Adrenal gland (tissue), 12 donors: Measurements from ENCODE around the gene RAB18. TPM values are rescaled to one million over a fixed set of nuclear protein-coding genes. Genes with fewer than 3 reads are reported as not detected.

Experiments used
- DNase-seq, 7 donors: peaks; one replicate each; pipeline ENCODE4 v3.0.0-alpha.2; 2019 to 2020
- H3K27ac ChIP-seq, 5 donors: fragments of 200-600 bp; sonication (generic) in 4 of 5; 1 replicate in 3 of 5; 2 replicates in 2 of 5; pipeline versions ENCODE4 v1.5.1 to v1.8.0; 2016 to 2020; ENCODE audit warnings: mild to moderate bottlenecking in 1 of 5
- H3K27me3 ChIP-seq: fragments of 200-600 bp; 2 replicates; pipeline ENCODE4 v1.8.0; 2021
- H3K36me3 ChIP-seq, 2 donors: fragments of 200-600 bp; replicated peaks in 1 of 2; 1 replicate in 1 of 2; 2 replicates in 1 of 2; pipeline versions ENCODE4 v1.5.1 to v1.8.0; 2018 to 2022
- H3K4me1 ChIP-seq, 2 donors: fragments of 200-600 bp; replicated peaks in 1 of 2; 1 replicate in 1 of 2; 2 replicates in 1 of 2; pipeline versions ENCODE4 v1.5.1 to v1.8.0; 2018 to 2021
- H3K4me3 ChIP-seq, 4 donors: fragments of 200-600 bp; sonication (generic) in 3 of 4; one replicate each; pipeline ENCODE4 v1.5.1; 2016 to 2018
- H3K9me3 ChIP-seq, 3 donors: fragments of 200-600 bp; sonication (generic) in 1 of 3; replicated peaks in 1 of 3; 1 replicate in 2 of 3; 2 replicates in 1 of 3; pipeline versions ENCODE4 v1.5.1 to v1.8.0; 2016 to 2021
- CTCF ChIP-seq, 6 experiments: fragments of 450-650 bp in 4 of 6; fragments of 200-600 bp in 2 of 6; sonication (generic) in 1 of 6; IDR thresholded peaks; 1 replicate in 5 of 6; 2 replicates in 1 of 6; pipeline versions ENCODE4 v1.5.1 to v1.8.0; 2016 to 2021; ENCODE audit warnings: antibody characterized with exemption in 6 of 6, mild to moderate bottlenecking in 2 of 6, moderate library complexity in 1 of 6
- POLR2A ChIP-seq, 2 donors: fragments of 450-650 bp; IDR thresholded peaks; one replicate each; pipeline ENCODE4 v1.6.1; 2017; ENCODE audit warnings: antibody characterized with exemption in 2 of 2, mild to moderate bottlenecking in 2 of 2, moderate library complexity in 1 of 2
- WGBS, 4 donors: extraction: QIAGEN DNeasy Blood & Tissue Kit in 2 of 4; methylation state at CpG; one replicate each; pipeline versions ENCODE4 v1.1.5 to v1.1.7; 2013 to 2017; 5-methylcytosine and 5-hydroxymethylcytosine counted together
- intact Hi-C, 2 donors: fragments of 100-400 bp; cut with DNase I; formaldehyde crosslinking; loops; one replicate each; pipeline versions ENCODE4 v1.14.1 to v1.15.0; 2022 to 2023
- polyA plus RNA-seq, 3 donors: library from polyadenylated mRNA; stranded (reverse); fragments of 200-250 nt in 2 of 3; fragments of 350-450 nt in 1 of 3; fragmentation: Illumina TruSeq in 1 of 3; extraction: RNeasy Lipid Tissue Mini Kit (QIAGEN cat#74804) in 1 of 3; gene quantifications; one replicate each; pipeline ENCODE4 v1.2.3, GENCODE V29; 2013 to 2014
- total RNA-seq, 9 donors: library from RNA; depleted of rRNA in 4 of 9; stranded (reverse); fragments of >200 nt in 4 of 9; fragments of 120-200 nt in 1 of 9; fragmentation: NEBNext Ultra II Directional in 1 of 9; extraction: Animal tissue kit (Norgen Biotek cat#: 25700) in 1 of 9; gene quantifications; one replicate each; pipeline versions ENCODE4 v1.1.0 to v1.2.4, GENCODE V29; 2013 to 2023
- donor health status: healthy with polysubstance abuse.
- donor health status: Bipolar disorder and iron deficiency.
- donor health status: DM: yes; HTN: yes; CAD: no.
- donor health status: DM: no; HTN: no; CAD: no.
- donor health status: DM: no; HTN: no; CAD: no.
- donor health status: DM: yes; HTN: yes; CAD: no.

RAB18 gene
- total and polyA plus RNA-seq, 12 donors: 22.1 to 416 (median 114) TPM

GRCh38 chr10:27470885-27471284 is 33.2 kb upstream of the RAB18 start:
- WGBS, 4 donors: 49 to 59% (median 54%) methylated on average over 5 of the region's 5 CpGs
- no peaks in the 10 kb centered on the region for H3K36me3 ChIP-seq

GRCh38 chr10:27474741-27475140 is 29.4 kb upstream of the RAB18 start:
- Histone ChIP-seq H3K27me3 (no peaks in the 10 kb centered on the region), H3K36me3 (no peaks in the 10 kb centered on the region), H3K4me3 (no peak overlapping the region), H3K4me1 (no peaks in the 10 kb centered on the region), H3K9me3 (no peaks in the 10 kb centered on the region), H3K27ac (no peak overlapping the region)
- no peak for DNase-seq
- TF ChIP-seq POLR2A (IDR thresholded peaks at IDR 0.05): no peak
- TF ChIP-seq CTCF (IDR thresholded peaks at IDR 0.05): no peak
- 59 to 76% (median 67%) methylated on average over 4 of the region's 4 CpGs for WGBS, 4 donors
- intact Hi-C loops: no loop called here

More at GRCh38 chr10:27470885-27471284, 33.2 kb upstream of the RAB18 start:
- TF ChIP-seq CTCF (IDR thresholded peaks at IDR 0.05) (no peak), POLR2A (IDR thresholded peaks at IDR 0.05) (no peak)
- H3K27me3 ChIP-seq: no peaks in the 10 kb centered on the region
- no peaks in the 10 kb centered on the region for H3K4me1 ChIP-seq
- intact Hi-C loops: no loop called here
- no peak for DNase-seq
- H3K4me3 ChIP-seq: no peak overlapping the region
- H3K27ac ChIP-seq: no peak overlapping the region
- H3K9me3 ChIP-seq: no peaks in the 10 kb centered on the region

- H3K4me1 ChIP-seq: no peaks in the 10 kb centered on the region
- no peak overlapping the region for H3K4me3 ChIP-seq
- no peaks in the 10 kb centered on the region for H3K36me3 ChIP-seq
- no peak overlapping the region for H3K27ac ChIP-seq
- WGBS, 4 donors: 51 to 81% (median 68%) methylated on average over 2 of the region's 2 CpGs
- no peak for TF ChIP-seq CTCF (IDR thresholded peaks at IDR 0.05)
- H3K27me3 ChIP-seq: no peaks in the 10 kb centered on the region
- intact Hi-C loops: no loop called here
- DNase-seq: no peak
- H3K9me3 ChIP-seq: no peaks in the 10 kb centered on the region
Observed at GRCh38 chr10:27479016-27479415, 25.1 kb upstream of the RAB18 start.

GRCh38 chr10:27481486-27481885 is 22.6 kb upstream of the RAB18 start:
- H3K4me1 ChIP-seq: no peaks in the 10 kb centered on the region
- H3K27me3 ChIP-seq: no peaks in the 10 kb centered on the region
- DNase-seq: no peak
- no peaks in the 10 kb centered on the region for H3K36me3 ChIP-seq
- intact Hi-C loops: no loop called here
- no peak for TF ChIP-seq POLR2A (IDR thresholded peaks at IDR 0.05)
- no peak for TF ChIP-seq CTCF (IDR thresholded peaks at IDR 0.05)
- 64 to 84% (median 73%) methylated on average over 1 of the region's 1 CpG for WGBS, 4 donors
- H3K9me3 ChIP-seq: no peaks in the 10 kb centered on the region
- no peak overlapping the region for H3K27ac ChIP-seq
- H3K4me3 ChIP-seq: no peak overlapping the region
